ENCODE data around the gene SOX18. TPM values are rescaled to one million over a fixed set of nuclear protein-coding genes. Genes with fewer than 3 reads are reported as not detected.
A peak's percentile ranks its signal among the peaks of the same experiment; 100 is the strongest.

Gene SOX18
- total and polyA plus RNA-seq, 2 of the 13 experiments (the other 11 are each of a cell fraction or from before 2014, with no cell fraction given): 1.6 to 1.9 TPM

- TF ChIP-seq, protein P1, sequence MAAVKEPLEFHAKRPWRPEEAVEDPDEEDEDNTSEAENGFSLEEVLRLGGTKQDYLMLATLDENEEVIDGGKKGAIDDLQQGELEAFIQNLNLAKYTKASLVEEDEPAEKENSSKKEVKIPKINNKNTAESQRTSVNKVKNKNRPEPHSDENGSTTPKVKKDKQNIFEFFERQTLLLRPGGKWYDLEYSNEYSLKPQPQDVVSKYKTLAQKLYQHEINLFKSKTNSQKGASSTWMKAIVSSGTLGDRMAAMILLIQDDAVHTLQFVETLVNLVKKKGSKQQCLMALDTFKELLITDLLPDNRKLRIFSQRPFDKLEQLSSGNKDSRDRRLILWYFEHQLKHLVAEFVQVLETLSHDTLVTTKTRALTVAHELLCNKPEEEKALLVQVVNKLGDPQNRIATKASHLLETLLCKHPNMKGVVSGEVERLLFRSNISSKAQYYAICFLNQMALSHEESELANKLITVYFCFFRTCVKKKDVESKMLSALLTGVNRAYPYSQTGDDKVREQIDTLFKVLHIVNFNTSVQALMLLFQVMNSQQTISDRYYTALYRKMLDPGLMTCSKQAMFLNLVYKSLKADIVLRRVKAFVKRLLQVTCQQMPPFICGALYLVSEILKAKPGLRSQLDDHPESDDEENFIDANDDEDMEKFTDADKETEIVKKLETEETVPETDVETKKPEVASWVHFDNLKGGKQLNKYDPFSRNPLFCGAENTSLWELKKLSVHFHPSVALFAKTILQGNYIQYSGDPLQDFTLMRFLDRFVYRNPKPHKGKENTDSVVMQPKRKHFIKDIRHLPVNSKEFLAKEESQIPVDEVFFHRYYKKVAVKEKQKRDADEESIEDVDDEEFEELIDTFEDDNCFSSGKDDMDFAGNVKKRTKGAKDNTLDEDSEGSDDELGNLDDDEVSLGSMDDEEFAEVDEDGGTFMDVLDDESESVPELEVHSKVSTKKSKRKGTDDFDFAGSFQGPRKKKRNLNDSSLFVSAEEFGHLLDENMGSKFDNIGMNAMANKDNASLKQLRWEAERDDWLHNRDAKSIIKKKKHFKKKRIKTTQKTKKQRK (IDR thresholded peaks at IDR 0.05; ENCODE audit: low read length): no peak
- TF ChIP-seq, protein P2, sequence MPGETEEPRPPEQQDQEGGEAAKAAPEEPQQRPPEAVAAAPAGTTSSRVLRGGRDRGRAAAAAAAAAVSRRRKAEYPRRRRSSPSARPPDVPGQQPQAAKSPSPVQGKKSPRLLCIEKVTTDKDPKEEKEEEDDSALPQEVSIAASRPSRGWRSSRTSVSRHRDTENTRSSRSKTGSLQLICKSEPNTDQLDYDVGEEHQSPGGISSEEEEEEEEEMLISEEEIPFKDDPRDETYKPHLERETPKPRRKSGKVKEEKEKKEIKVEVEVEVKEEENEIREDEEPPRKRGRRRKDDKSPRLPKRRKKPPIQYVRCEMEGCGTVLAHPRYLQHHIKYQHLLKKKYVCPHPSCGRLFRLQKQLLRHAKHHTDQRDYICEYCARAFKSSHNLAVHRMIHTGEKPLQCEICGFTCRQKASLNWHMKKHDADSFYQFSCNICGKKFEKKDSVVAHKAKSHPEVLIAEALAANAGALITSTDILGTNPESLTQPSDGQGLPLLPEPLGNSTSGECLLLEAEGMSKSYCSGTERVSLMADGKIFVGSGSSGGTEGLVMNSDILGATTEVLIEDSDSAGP (CRISPR knock-in tag; IDR thresholded peaks at IDR 0.05; ENCODE audit: borderline replicate concordance): peak; percentile 88; the same call in 1 of the 2 replicates
- TF ChIP-seq ARNTL (CRISPR knock-in tag; IDR thresholded peaks at IDR 0.05) (no peak), ZSCAN21 (CRISPR knock-in tag; IDR thresholded peaks at IDR 0.05; ENCODE audit: borderline replicate concordance) (no peak; the same call in 1 of the 2 replicates), DPF2 (CRISPR knock-in tag; IDR thresholded peaks at IDR 0.05; ENCODE audit: borderline replicate concordance, low read depth) (no peak), SSRP1 (CRISPR knock-in tag; IDR thresholded peaks at IDR 0.05) (no peak), ZNF205 (CRISPR knock-in tag; IDR thresholded peaks at IDR 0.05) (no peak; the same call in 1 of the 2 replicates), AKNA (CRISPR knock-in tag; IDR thresholded peaks at IDR 0.05; ENCODE audit: borderline replicate concordance) (no peak), STAG1 (CRISPR knock-in tag; IDR thresholded peaks at IDR 0.05) (no peak), IRX3 (CRISPR knock-in tag; IDR thresholded peaks at IDR 0.05; ENCODE audit: borderline replicate concordance, low read depth) (no peak), KMT2A (CRISPR knock-in tag; IDR thresholded peaks at IDR 0.05) (no peak), CC2D1A (CRISPR knock-in tag; IDR thresholded peaks at IDR 0.05) (0 out of 2 replicates have a peak, but pooled peaks have one; percentile 85)
- TF ChIP-seq, protein P3, sequence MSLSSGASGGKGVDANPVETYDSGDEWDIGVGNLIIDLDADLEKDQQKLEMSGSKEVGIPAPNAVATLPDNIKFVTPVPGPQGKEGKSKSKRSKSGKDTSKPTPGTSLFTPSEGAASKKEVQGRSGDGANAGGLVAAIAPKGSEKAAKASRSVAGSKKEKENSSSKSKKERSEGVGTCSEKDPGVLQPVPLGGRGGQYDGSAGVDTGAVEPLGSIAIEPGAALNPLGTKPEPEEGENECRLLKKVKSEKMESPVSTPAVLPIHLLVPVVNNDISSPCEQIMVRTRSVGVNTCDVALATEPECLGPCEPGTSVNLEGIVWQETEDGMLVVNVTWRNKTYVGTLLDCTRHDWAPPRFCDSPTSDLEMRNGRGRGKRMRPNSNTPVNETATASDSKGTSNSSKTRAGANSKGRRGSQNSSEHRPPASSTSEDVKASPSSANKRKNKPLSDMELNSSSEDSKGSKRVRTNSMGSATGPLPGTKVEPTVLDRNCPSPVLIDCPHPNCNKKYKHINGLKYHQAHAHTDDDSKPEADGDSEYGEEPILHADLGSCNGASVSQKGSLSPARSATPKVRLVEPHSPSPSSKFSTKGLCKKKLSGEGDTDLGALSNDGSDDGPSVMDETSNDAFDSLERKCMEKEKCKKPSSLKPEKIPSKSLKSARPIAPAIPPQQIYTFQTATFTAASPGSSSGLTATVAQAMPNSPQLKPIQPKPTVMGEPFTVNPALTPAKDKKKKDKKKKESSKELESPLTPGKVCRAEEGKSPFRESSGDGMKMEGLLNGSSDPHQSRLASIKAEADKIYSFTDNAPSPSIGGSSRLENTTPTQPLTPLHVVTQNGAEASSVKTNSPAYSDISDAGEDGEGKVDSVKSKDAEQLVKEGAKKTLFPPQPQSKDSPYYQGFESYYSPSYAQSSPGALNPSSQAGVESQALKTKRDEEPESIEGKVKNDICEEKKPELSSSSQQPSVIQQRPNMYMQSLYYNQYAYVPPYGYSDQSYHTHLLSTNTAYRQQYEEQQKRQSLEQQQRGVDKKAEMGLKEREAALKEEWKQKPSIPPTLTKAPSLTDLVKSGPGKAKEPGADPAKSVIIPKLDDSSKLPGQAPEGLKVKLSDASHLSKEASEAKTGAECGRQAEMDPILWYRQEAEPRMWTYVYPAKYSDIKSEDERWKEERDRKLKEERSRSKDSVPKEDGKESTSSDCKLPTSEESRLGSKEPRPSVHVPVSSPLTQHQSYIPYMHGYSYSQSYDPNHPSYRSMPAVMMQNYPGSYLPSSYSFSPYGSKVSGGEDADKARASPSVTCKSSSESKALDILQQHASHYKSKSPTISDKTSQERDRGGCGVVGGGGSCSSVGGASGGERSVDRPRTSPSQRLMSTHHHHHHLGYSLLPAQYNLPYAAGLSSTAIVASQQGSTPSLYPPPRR (CRISPR knock-in tag; IDR thresholded peaks at IDR 0.05; ENCODE audit: borderline replicate concordance): peak; percentile 58
These were observed 6.6 kb upstream of the SOX18 start (continued) for GRCh38 chr20:64055893-64056638.

Data from HepG2 (cell line).